ENCODE data around the gene PODXL2.
A peak's percentile ranks its signal among the peaks of the same experiment; 100 is the strongest.

PODXL2 gene

DNA sequence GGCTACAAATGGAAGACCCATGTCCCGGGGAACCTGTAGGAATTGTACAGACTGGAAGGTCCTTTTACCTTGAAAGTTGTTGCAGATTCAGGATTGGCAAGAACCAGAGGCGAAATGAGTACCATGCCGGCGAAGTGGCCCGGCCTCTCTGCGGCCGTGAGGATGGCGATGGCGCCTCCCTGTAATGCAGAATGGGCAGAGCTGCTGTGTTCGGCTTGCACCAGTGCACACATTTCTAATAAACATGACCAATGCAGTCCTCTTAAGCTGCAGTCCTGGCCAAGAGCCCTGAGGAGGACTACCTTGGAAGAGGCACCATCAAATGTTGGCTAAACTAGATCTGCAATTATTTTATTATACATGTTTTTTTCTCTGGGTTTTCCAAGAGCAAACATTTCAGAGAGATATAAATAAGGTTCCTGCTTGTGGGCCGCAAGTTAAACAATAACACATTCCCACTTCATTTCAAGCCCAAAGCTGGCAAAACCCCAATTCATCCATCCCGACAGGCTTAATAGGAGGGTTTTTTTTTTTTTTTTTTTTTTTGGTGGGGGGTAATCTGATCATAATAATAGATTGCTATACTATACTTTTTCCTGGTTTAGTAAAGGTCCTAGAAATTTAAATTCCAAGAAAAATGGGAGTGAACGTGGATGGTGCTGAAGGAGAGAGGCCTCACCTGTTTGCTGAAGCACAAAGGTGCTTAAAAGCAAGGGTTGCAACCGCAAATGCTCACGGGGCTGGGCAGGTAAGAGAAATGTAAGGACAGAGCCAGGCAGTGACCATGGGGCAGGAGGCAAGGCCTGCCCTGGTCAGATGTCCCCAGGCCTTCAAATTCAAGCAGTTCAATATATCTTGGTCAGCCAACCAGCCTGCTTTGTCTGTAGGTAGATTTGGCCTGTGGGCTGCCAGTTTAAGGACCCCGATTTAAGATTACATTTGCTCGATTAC lies 92.3 kb downstream of the PODXL2 start:
- Mint-ChIP-seq H3K4me1 (peaks cover 71% of the 10 kb centered on the region), H3K4me3 (no peak overlapping the region), H3K9me3 (peaks cover 26% of the 10 kb centered on the region), H3K36me3 (ENCODE audit: low read depth) (peaks cover 11% of the 10 kb centered on the region), H3K27me3 (ENCODE audit: low read depth, poor library complexity) (peaks cover 11% of the 10 kb centered on the region), H3K27ac (no peak overlapping the region)
- TF ChIP-seq, protein P1, sequence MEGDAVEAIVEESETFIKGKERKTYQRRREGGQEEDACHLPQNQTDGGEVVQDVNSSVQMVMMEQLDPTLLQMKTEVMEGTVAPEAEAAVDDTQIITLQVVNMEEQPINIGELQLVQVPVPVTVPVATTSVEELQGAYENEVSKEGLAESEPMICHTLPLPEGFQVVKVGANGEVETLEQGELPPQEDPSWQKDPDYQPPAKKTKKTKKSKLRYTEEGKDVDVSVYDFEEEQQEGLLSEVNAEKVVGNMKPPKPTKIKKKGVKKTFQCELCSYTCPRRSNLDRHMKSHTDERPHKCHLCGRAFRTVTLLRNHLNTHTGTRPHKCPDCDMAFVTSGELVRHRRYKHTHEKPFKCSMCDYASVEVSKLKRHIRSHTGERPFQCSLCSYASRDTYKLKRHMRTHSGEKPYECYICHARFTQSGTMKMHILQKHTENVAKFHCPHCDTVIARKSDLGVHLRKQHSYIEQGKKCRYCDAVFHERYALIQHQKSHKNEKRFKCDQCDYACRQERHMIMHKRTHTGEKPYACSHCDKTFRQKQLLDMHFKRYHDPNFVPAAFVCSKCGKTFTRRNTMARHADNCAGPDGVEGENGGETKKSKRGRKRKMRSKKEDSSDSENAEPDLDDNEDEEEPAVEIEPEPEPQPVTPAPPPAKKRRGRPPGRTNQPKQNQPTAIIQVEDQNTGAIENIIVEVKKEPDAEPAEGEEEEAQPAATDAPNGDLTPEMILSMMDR (IDR thresholded peaks at IDR 0.05): no peak
- DNase-seq: no peak

DNA sequence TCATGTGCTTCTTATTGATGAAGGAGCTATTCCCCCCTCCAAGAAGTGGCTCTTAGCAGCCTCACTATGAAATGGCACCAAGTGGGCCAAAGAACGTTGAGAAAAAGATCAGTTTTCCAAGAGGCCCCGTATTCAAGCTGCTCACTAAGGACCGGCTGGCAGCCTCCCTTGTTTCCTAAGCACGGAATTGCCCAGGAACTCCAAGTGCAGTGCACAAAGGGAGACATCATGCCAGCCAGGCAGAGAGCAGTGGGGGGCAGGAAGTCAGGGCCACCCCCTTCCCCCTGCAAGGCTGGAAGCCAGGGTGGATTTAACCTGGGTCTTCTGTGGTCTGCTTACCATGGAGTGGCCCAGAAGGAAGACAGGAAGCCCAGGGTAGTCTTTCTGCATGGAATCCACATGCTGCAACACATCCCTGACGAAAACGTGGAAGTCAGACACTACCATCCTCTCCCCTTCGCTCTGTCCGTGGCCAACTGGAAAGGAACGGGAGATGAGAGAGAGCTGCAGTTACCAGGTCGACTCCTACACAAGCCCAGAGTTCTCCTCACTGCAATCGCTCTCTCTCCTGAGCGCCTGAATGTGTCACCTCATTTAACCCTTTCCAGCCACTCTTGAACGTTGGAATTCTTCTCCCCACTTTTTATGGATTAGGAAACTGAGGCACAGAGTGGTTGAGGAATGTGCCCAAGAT lies 93.3 kb downstream of the PODXL2 start:
- Mint-ChIP-seq H3K4me3 (peak overlapping the region; percentile 2), H3K4me1 (peaks cover 62% of the 10 kb centered on the region), H3K9me3 (peaks cover 33% of the 10 kb centered on the region), H3K36me3 (ENCODE audit: low read depth) (peaks cover 15% of the 10 kb centered on the region), H3K27ac (no peak overlapping the region), H3K27me3 (ENCODE audit: low read depth, poor library complexity) (peaks cover 11% of the 10 kb centered on the region)
- TF ChIP-seq, protein P1 (IDR thresholded peaks at IDR 0.05): no peak
- no peak for DNase-seq
